K562 (cell line): ENCODE results near the gene ARMC7. TPM values are rescaled to one million over a fixed set of nuclear protein-coding genes. Genes with fewer than 3 reads are reported as not detected.

Experiments
- CBX1 ChIP-seq: sonication (generic); IDR thresholded peaks from 2 replicates; pipeline ENCODE4 v1.6.1; 2016; ENCODE audit warnings: antibody characterized with exemption, low read depth, mild to moderate bottlenecking
- ETS2 ChIP-seq: IDR thresholded peaks from 2 replicates; pipeline ENCODE4 v1.6.1; 2016; ENCODE audit warnings: borderline replicate concordance, missing genetic modification characterization, mild to moderate bottlenecking, moderate library complexity, missing compliant biosample characterization; ENCODE audit not compliant: poor library complexity, severe bottlenecking
- FUS ChIP-seq: fragments of 200-400 bp; formaldehyde crosslinking; optimal IDR thresholded peaks from 2 replicates; pipeline ENCODE3; 2017; ENCODE audit warnings: low read depth, low read length
- MCM3 ChIP-seq: fragments of 450-650 bp; IDR thresholded peaks from 2 replicates; pipeline ENCODE4 v1.6.1; 2016
- MTA3 ChIP-seq: fragments of 450-650 bp; formaldehyde crosslinking; IDR thresholded peaks from 2 replicates; pipeline ENCODE4 v1.6.1; 2017; ENCODE audit warnings: mild to moderate bottlenecking, borderline replicate concordance
- POLR2AphosphoS2 ChIP-seq: IDR thresholded peaks from 2 replicates; pipeline ENCODE4 v1.6.1; 2012; ENCODE audit warnings: low read length, improper control_type of control experiment
- SMAD3 ChIP-seq: fragments of 450-650 bp; formaldehyde crosslinking; conservative IDR thresholded peaks from 2 replicates; pipeline ENCODE4 v1.4.0; 2020; ENCODE audit warnings: mild to moderate bottlenecking
- ZBTB7A ChIP-seq: IDR thresholded peaks from 2 replicates; pipeline ENCODE4 v1.6.1; 2011; ENCODE audit warnings: low read depth, mild to moderate bottlenecking, low read length, moderate library complexity, borderline replicate concordance; ENCODE audit not compliant: control insufficient read depth
- ZNF124 ChIP-seq: sonication (generic); formaldehyde crosslinking; IDR thresholded peaks from 2 replicates; pipeline ENCODE4 v1.8.1; 2022; ENCODE audit warnings: missing genetic modification reagents
- ZNF778 ChIP-seq: fragments of 450-650 bp; formaldehyde crosslinking; IDR thresholded peaks from 2 replicates; pipeline ENCODE4 v1.4.0; 2020; ENCODE audit warnings: mild to moderate bottlenecking, moderate library complexity
- polyA plus RNA-seq, 8 experiments: library from polyadenylated mRNA; depleted of rRNA in 4 of 8; stranded (reverse) in 5 of 8; unstranded in 3 of 8; fragments of >200 nt; fragmentation: Nextera tagmentation in 2 of 8; fragmentation: Illumina TruSeq in 1 of 8; extraction: Ambion mirVana in 2 of 8; extraction: Trizol in 1 of 8; gene quantifications; 2 replicates each; pipeline versions ENCODE4 v1.2.1 to v1.2.3, GENCODE V29; 2011 to 2014; ENCODE audit warnings: inconsistent platforms in 1 of 8, missing spikeins in 1 of 8
- total RNA-seq, 7 experiments: library from RNA; depleted of rRNA in 6 of 7; stranded (reverse); fragments of >200 nt in 6 of 7; fragmentation: Illumina TruSeq in 2 of 7; extraction: Trizol in 2 of 7; gene quantifications; 2 replicates each; pipeline versions ENCODE4 v1.2.1 to v1.2.3, GENCODE V29; 2011 to 2021; ENCODE audit warnings: low replicate concordance in 1 of 7
- TF ChIP-seq, protein P1 (sequence below): sonication (generic); formaldehyde crosslinking; IDR thresholded peaks from 2 replicates; pipeline ENCODE4 v1.8.0; 2022; ENCODE audit warnings: mild to moderate bottlenecking, missing genetic modification reagents
- TF ChIP-seq, protein P2 (sequence below): fragments of 200-400 bp; formaldehyde crosslinking; IDR thresholded peaks from 2 replicates; pipeline ENCODE4 v1.6.1; 2017; ENCODE audit warnings: mild to moderate bottlenecking, low read depth, low read length, moderate library complexity
- TF ChIP-seq, protein P3 (sequence below): fragments of 250-450 bp; sonication (Bioruptor Pico); IDR thresholded peaks from 2 replicates; pipeline ENCODE4 v1.5.0; 2021; ENCODE audit warnings: mild to moderate bottlenecking, moderate library complexity
- TF ChIP-seq, protein P4 (sequence below), 2 experiments: IDR thresholded peaks; 2 replicates each; pipeline ENCODE4 v1.6.1; 2011; ENCODE audit warnings: borderline replicate concordance in 1 of 2, control low read depth in 1 of 2, low read depth in 1 of 2, low read length in 1 of 2, mild to moderate bottlenecking in 1 of 2, mixed read lengths in 1 of 2, moderate library complexity in 1 of 2; ENCODE audit not compliant: insufficient read depth in 1 of 2, insufficient read length in 1 of 2, poor library complexity in 1 of 2, severe bottlenecking in 1 of 2; ENCODE audit errors: extremely low read depth in 1 of 2
- TF ChIP-seq, protein P5 (sequence below): sonication (generic); formaldehyde crosslinking; IDR thresholded peaks from 2 replicates; pipeline ENCODE4 v1.8.0; 2022; ENCODE audit warnings: missing genetic modification reagents, mild to moderate bottlenecking, borderline replicate concordance
- TF ChIP-seq, protein P6 (sequence below): fragments of 250-450 bp; sonication (Bioruptor Pico); IDR thresholded peaks from 2 replicates; pipeline ENCODE4 v1.8.0; 2022; ENCODE audit warnings: inconsistent platforms, mild to moderate bottlenecking, moderate library complexity, borderline replicate concordance

Gene ARMC7
- total and polyA plus RNA-seq, 9 of the 15 experiments (the other 6 are each of a cell fraction or from before 2014, with no cell fraction given) = 1.4 to 15.2 (median 5.9) TPM

DNA sequence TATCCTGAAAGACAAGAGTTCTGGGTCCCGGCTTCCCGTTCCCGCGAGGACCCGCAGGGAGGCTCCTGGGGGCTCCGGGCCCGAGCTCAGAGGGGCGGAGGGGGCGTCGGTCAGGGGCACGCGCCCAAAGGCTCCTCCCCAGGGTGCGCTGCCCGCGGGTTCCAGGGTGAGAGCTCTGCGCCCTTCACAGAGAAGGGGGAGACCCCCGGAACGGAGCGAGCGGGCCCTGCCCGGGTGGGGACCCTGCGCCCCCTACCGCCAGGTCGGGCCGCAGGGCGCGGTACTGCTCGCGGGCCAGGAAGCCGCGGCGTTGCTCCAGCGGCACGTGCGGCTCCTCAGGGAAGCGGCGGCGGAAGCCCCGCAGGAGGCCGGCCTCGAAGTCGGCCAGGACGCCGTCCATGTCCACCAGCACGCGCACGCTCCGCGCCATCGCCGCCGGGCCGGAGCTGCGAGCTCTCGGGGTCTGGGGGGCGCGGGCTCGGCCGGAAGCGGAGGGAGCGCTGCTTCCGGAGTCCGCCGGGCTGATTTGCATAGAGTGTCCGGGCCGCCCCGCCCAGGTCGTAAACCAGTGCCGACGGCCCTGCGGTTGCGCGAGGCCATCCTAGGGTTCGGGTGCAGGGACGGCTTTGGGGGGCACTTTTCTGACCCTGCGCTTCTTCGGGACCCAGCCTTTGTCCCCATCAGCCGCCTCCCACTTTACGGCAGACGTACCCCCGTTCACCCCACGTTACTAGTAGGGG is 21.7 kb downstream of the ARMC7 start, which contains the start of gene NT5C (continued):
- TF ChIP-seq SMAD3 (CRISPR knock-in tag) (0 out of 2 replicates have a peak, but pooled peaks have one; percentile 3), MTA3 (peak; percentile 93), CBX1 (peak; percentile 78), ZNF778 (CRISPR knock-in tag) (no peak), POLR2AphosphoS2 (peak; percentile 83; the same call in 1 of the 2 replicates), MCM3 (no peak), ZNF124 (no peak), ETS2 (tag) (no peak), FUS (peak; percentile 47), ZBTB7A (peak; percentile 94)
- TF ChIP-seq, protein P1, sequence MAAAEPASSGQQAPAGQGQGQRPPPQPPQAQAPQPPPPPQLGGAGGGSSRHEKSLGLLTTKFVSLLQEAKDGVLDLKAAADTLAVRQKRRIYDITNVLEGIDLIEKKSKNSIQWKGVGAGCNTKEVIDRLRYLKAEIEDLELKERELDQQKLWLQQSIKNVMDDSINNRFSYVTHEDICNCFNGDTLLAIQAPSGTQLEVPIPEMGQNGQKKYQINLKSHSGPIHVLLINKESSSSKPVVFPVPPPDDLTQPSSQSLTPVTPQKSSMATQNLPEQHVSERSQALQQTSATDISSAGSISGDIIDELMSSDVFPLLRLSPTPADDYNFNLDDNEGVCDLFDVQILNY (CRISPR knock-in tag) = no peak
- TF ChIP-seq, protein P2, sequence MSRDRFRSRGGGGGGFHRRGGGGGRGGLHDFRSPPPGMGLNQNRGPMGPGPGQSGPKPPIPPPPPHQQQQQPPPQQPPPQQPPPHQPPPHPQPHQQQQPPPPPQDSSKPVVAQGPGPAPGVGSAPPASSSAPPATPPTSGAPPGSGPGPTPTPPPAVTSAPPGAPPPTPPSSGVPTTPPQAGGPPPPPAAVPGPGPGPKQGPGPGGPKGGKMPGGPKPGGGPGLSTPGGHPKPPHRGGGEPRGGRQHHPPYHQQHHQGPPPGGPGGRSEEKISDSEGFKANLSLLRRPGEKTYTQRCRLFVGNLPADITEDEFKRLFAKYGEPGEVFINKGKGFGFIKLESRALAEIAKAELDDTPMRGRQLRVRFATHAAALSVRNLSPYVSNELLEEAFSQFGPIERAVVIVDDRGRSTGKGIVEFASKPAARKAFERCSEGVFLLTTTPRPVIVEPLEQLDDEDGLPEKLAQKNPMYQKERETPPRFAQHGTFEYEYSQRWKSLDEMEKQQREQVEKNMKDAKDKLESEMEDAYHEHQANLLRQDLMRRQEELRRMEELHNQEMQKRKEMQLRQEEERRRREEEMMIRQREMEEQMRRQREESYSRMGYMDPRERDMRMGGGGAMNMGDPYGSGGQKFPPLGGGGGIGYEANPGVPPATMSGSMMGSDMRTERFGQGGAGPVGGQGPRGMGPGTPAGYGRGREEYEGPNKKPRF = no peak
- TF ChIP-seq, protein P3, sequence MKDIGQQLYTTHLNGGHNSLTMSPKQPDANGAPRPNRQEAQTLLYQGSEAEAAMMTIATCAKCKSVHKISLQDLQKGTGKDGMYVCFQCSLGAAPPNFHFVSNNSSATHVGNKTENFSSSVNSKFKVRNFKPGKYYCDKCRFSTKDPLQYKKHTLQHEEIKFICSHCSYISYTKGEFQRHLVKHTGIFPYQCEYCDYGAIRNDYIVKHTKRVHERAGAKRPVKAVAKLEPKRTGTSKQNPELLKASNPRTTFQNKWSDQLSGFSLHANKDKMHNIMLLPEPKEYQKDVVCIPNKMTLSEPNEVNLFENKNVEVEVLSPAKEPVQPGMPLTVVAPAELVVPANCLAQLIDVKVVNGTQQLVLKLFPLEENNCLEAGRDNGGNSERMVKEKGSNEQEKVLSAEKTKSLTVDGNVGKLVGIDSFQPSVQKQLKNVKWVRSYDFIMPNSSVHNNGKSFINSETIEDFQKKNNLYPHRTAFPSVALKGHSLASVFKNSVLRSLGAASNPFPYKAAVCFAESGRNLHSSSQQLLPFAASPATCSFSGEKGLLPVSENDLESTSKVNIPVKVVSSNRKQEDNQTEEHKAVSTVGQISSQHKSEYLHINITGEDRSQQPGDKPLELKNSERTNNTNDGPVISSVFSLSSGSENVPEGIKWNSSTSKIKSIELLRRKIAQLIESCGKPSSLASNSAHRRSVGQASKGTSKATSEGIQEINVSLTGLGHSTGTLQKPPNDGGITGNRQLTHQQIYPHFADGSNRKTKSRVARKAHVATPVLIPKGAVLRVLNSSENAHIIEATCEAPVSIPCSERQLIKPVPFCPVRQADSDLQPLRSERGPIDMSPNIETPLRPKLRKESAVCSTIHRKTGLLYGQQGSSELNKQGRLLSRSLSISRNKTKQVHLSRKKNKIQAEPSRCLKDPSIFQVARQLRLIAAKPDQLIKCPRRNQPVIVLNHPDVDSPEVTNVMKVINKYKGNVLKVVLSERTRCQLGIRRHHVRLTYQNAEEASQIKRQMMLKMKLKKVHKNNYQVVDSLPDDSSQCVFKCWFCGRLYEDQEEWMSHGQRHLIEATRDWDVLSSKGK (CRISPR knock-in tag) = no peak
- TF ChIP-seq, protein P4, sequence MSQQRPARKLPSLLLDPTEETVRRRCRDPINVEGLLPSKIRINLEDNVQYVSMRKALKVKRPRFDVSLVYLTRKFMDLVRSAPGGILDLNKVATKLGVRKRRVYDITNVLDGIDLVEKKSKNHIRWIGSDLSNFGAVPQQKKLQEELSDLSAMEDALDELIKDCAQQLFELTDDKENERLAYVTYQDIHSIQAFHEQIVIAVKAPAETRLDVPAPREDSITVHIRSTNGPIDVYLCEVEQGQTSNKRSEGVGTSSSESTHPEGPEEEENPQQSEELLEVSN (IDR thresholded peaks at IDR 0.05; ENCODE audit: borderline replicate concordance in 1 of 2, extremely low read depth in 1 of 2, insufficient read depth in 1 of 2, insufficient read length in 1 of 2, low read depth in 1 of 2, low read length in 1 of 2, poor library complexity in 1 of 2, severe bottlenecking in 1 of 2) = peak; percentile 77 to 96
- TF ChIP-seq, protein P5, sequence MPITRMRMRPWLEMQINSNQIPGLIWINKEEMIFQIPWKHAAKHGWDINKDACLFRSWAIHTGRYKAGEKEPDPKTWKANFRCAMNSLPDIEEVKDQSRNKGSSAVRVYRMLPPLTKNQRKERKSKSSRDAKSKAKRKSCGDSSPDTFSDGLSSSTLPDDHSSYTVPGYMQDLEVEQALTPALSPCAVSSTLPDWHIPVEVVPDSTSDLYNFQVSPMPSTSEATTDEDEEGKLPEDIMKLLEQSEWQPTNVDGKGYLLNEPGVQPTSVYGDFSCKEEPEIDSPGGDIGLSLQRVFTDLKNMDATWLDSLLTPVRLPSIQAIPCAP (CRISPR knock-in tag) = no peak
- TF ChIP-seq, protein P6, sequence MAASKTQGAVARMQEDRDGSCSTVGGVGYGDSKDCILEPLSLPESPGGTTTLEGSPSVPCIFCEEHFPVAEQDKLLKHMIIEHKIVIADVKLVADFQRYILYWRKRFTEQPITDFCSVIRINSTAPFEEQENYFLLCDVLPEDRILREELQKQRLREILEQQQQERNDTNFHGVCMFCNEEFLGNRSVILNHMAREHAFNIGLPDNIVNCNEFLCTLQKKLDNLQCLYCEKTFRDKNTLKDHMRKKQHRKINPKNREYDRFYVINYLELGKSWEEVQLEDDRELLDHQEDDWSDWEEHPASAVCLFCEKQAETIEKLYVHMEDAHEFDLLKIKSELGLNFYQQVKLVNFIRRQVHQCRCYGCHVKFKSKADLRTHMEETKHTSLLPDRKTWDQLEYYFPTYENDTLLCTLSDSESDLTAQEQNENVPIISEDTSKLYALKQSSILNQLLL (CRISPR knock-in tag) = no peak
